Mesothelial cell of epicardium (in vitro differentiated cells): ENCODE data around the gene HOXC9. TPM values are rescaled to one million over a fixed set of nuclear protein-coding genes. Genes with fewer than 3 reads are reported as not detected.

Source experiments
- DNase-seq, 2 experiments: peaks; one replicate each; pipeline ENCODE4 v3.0.0; 2021; ENCODE audit warnings: low spot score in 2 of 2; ENCODE audit not compliant: unreplicated experiment in 2 of 2
- H3K27ac Mint-ChIP-seq: 2 replicates; pipeline ENCODE4 v1.8.0; 2021; ENCODE audit warnings: mixed read lengths
- H3K27me3 Mint-ChIP-seq: 2 replicates; pipeline ENCODE4 v1.8.0; 2021; ENCODE audit warnings: low read depth, mixed read lengths
- H3K36me3 Mint-ChIP-seq: 2 replicates; pipeline ENCODE4 v1.8.0; 2021; ENCODE audit warnings: mixed read lengths
- H3K4me1 Mint-ChIP-seq: 2 replicates; pipeline ENCODE4 v1.8.0; 2021; ENCODE audit warnings: mixed read lengths
- H3K4me3 Mint-ChIP-seq: 2 replicates; pipeline ENCODE4 v1.8.0; 2021; ENCODE audit warnings: mild to moderate bottlenecking, moderate library complexity, mixed read lengths
- H3K9me3 Mint-ChIP-seq: 2 replicates; pipeline ENCODE4 v1.8.0; 2021; ENCODE audit warnings: mixed read lengths
- total RNA-seq: library from RNA; stranded (reverse); gene quantifications from 3 replicates; pipeline ENCODE4 v1.2.1, GENCODE V29; 2021
- TF ChIP-seq, protein P1 (sequence below): fragments of 200-600 bp; sonication (generic); IDR thresholded peaks from one replicate; pipeline ENCODE4 v1.5.0; 2021; ENCODE audit warnings: antibody characterized with exemption; ENCODE audit not compliant: unreplicated experiment

HOXC9 gene
- 1.1 to 2.0 TPM (median 1.6 TPM) in 3 replicates for total RNA-seq

DNA sequence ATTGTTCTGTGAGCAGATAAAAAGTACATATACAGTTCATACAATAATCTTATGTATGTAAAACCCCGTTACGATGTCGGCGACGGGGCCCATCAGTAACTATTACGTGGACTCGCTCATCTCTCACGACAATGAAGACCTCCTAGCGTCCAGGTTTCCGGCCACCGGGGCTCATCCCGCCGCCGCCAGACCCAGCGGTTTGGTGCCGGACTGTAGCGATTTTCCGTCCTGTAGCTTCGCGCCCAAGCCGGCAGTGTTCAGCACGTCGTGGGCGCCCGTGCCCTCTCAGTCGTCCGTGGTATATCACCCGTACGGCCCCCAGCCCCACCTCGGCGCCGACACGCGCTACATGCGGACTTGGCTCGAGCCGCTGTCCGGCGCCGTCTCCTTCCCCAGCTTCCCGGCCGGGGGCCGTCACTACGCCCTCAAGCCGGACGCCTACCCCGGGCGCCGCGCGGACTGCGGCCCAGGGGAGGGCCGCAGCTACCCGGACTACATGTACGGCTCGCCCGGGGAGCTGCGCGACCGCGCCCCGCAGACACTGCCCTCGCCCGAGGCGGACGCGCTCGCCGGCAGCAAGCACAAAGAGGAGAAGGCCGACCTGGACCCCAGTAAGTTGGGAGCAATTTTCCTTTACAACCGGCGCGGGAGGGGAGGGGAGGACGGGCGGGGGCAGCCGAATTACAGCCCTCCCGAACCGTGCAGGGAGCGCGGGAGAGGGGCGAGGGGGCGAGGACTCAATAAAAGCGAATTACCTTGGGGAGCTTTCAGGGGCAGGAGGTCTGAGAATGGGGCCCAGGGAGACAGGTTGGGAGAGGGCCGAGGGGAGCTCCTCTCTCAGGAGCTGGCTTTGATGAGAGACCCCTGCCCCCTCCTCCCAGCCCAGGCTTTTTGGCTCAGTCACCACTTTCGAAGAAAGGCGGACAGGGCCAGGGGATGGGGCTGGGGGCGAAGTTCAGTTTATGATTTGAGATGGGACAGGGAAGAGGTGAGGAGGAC, at the start of gene HOXC9:
Gene HOXC9, plus strand, starts transcription at position 46 of the 999 bp plus-strand sequence. Its CDS starts 28 bp downstream, at position 74.
- Mint-ChIP-seq H3K9me3 (no peaks in the 10 kb centered on the region), H3K27me3 (peaks cover 100% of the 10 kb centered on the region), H3K27ac (peak within 1 kb of the TSS; percentile 34), H3K4me3 (peak within 1 kb of the TSS; percentile 71), H3K4me1 (peaks cover 21% of the 10 kb centered on the region), H3K36me3 (peaks cover 3% of the 10 kb centered on the region)
- DNase-seq, result no peak
- TF ChIP-seq, protein P1, sequence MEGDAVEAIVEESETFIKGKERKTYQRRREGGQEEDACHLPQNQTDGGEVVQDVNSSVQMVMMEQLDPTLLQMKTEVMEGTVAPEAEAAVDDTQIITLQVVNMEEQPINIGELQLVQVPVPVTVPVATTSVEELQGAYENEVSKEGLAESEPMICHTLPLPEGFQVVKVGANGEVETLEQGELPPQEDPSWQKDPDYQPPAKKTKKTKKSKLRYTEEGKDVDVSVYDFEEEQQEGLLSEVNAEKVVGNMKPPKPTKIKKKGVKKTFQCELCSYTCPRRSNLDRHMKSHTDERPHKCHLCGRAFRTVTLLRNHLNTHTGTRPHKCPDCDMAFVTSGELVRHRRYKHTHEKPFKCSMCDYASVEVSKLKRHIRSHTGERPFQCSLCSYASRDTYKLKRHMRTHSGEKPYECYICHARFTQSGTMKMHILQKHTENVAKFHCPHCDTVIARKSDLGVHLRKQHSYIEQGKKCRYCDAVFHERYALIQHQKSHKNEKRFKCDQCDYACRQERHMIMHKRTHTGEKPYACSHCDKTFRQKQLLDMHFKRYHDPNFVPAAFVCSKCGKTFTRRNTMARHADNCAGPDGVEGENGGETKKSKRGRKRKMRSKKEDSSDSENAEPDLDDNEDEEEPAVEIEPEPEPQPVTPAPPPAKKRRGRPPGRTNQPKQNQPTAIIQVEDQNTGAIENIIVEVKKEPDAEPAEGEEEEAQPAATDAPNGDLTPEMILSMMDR, result no peak

- no peak for DNase-seq
- Mint-ChIP-seq H3K27ac (no peak overlapping the region), H3K27me3 (peaks cover 98% of the 10 kb centered on the region), H3K4me3 (no peak overlapping the region), H3K4me1 (peaks cover 12% of the 10 kb centered on the region), H3K36me3 (no peaks in the 10 kb centered on the region), H3K9me3 (no peaks in the 10 kb centered on the region)
- TF ChIP-seq, protein P1, result no peak
Measured at GRCh38 chr12:53950437-53950773, 49.6 kb upstream of the HOXC9 start.

- Mint-ChIP-seq H3K4me3 (no peak overlapping the region), H3K36me3 (no peaks in the 10 kb centered on the region), H3K27ac (no peak overlapping the region), H3K4me1 (peaks cover 14% of the 10 kb centered on the region), H3K27me3 (peaks cover 98% of the 10 kb centered on the region), H3K9me3 (no peaks in the 10 kb centered on the region)
- TF ChIP-seq, protein P1, result no peak
- DNase-seq, result no peak
Measured at GRCh38 chr12:53950789-53951576, 49.0 kb upstream of the HOXC9 start.

DNA sequence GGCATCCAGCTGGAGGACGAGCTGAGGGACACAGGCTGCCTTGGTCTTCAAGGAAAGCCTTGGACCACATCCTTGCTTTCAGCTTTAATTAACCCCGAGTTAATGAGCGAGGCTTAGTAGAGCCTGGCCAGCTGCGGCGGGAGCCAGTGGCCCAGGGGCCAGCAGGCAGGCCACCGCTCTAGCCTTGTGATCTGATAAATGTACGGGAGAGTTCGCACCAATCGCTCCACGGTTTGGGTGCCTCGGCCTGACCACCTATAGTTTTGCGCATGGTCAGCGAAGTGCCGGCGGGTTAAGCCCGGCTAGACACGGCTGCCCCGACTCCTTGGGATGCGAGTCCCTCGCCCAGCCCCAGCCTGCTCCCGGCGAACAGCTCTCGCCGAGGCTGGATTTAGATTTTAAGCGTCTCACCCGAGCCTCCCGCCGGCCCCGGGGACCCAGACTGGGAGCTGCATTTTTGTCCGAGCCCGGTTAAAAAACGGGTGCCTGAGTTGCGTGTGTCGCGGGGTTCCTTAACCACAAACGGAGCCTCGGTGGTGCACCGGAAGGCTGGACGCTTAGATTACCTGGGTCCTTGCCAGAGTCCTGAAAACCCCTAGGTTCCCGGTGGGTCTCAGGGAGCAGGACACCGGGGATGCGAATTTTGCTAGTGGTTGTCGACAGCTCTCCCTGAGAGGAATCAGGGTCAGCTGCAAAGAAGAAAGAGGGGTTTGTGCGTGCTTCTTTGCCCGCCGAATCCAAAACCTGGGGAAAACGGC, 48.2 kb upstream of the HOXC9 start:
- Mint-ChIP-seq H3K27me3 (peaks cover 98% of the 10 kb centered on the region), H3K27ac (no peak overlapping the region), H3K9me3 (no peaks in the 10 kb centered on the region), H3K4me1 (peaks cover 14% of the 10 kb centered on the region), H3K36me3 (no peaks in the 10 kb centered on the region), H3K4me3 (no peak overlapping the region)
- TF ChIP-seq, protein P1, result no peak
- no peak for DNase-seq

DNA sequence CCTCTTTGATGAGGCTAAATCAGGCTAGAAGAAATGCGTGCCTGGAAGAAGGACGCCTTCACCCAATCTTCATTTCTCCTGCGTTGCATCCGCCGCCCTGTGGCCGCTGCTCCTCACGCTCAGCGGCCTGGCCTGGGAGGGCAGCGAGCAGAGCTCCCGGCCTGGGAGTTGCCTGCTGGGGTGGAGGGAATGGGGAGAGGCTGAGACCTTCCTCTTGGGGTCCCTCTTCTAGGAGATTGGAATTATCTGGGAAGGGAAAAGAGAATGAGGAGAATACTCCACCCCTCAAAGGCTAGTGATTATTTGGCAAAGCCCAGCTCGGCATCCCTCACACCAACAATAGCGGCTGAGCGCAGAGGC, 47.6 kb upstream of the HOXC9 start:
- Mint-ChIP-seq H3K27ac (no peak overlapping the region), H3K9me3 (no peaks in the 10 kb centered on the region), H3K36me3 (no peaks in the 10 kb centered on the region), H3K4me3 (no peak overlapping the region), H3K27me3 (peaks cover 98% of the 10 kb centered on the region), H3K4me1 (peaks cover 14% of the 10 kb centered on the region)
- TF ChIP-seq, protein P1, result no peak
- no peak for DNase-seq
